OCI-LY7 (cell line): Measurements from ENCODE around the gene NDUFS6.

Source experiments
- EZH2phosphoT487 ChIP-seq: fragments of 200-600 bp; sonication (generic); IDR thresholded peaks from 2 replicates; pipeline ENCODE4 v1.6.1; 2018; ENCODE audit warnings: low read depth, borderline replicate concordance, mild to moderate bottlenecking, mixed run types, antibody characterized with exemption, low read length, moderate library complexity, mixed read lengths
- TF ChIP-seq, protein P1 (sequence below): fragments of 200-600 bp; sonication (generic); conservative IDR thresholded peaks from 2 replicates; pipeline ENCODE4 v1.5.1; 2014; ENCODE audit warnings: mild to moderate bottlenecking, antibody characterized with exemption, low read length, moderate library complexity, mixed read lengths

DNA sequence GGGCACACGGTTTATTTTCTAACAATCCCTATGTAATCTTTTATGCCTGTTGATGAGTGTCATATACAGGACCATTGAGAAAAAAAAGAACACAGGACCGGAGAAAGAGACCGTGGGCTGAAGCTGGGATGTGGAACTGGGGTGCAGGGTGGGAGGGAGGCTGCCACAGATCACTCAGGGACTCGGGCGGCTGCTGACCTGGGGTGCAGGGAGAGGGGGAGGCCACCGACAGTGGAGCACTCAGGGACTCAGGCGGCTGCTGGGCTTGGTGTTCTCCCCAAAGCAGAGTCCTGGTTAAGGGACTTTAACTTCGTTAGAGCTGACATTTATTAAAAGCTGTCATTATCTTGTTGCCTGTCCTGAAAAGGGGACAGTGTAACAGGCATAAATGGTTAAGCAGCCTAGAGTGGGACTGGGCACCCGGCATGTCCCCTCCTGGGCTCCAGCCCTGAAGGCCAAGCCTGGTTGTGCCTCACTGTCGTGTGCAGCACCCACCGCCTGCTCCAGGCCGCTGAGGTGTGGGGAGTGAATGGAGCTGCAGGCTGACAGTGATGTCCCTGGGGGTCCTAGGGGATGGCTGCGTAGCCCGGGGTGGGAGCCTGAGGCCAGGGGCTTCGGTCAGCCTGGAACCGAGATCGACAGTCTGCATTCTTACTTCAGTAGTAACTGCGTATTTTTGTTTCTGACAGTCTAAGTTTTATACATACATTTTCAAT lies 14.0 kb downstream of the NDUFS6 start:
- TF ChIP-seq, protein P1, sequence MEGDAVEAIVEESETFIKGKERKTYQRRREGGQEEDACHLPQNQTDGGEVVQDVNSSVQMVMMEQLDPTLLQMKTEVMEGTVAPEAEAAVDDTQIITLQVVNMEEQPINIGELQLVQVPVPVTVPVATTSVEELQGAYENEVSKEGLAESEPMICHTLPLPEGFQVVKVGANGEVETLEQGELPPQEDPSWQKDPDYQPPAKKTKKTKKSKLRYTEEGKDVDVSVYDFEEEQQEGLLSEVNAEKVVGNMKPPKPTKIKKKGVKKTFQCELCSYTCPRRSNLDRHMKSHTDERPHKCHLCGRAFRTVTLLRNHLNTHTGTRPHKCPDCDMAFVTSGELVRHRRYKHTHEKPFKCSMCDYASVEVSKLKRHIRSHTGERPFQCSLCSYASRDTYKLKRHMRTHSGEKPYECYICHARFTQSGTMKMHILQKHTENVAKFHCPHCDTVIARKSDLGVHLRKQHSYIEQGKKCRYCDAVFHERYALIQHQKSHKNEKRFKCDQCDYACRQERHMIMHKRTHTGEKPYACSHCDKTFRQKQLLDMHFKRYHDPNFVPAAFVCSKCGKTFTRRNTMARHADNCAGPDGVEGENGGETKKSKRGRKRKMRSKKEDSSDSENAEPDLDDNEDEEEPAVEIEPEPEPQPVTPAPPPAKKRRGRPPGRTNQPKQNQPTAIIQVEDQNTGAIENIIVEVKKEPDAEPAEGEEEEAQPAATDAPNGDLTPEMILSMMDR = no peak
- TF ChIP-seq EZH2phosphoT487 = no peak
